Measurements from ENCODE around the gene MEMO1. TPM values are rescaled to one million over a fixed set of nuclear protein-coding genes. Genes with fewer than 3 reads are reported as not detected.

The MEMO1 gene
- total and polyA plus RNA-seq, 2 donors (not counting 3 experiments of a cell fraction or from before 2014, with no cell fraction given) = 38.6 to 56.2 TPM

GRCh38 chr2:32003791-32004190 is 7.0 kb downstream of the MEMO1 start:
- no peak for DNase-seq (ENCODE audit: low read depth, low spot score)
- Histone ChIP-seq H3K27ac (ENCODE audit: insufficient read depth, low read depth, low read length) (no peak overlapping the region), H3K9me3 (replicated peaks; ENCODE audit: control insufficient read depth, insufficient read depth, low read length) (no peaks in the 10 kb centered on the region), H3K36me3 (ENCODE audit: control insufficient read depth in 2 of 2, extremely low read depth in 1 of 2, insufficient read depth in 2 of 2, low read length in 2 of 2) (no peaks in the 10 kb centered on the region), H3K4me3 (replicated peaks in 1 of 3; ENCODE audit: insufficient read depth in 1 of 3, low read depth in 1 of 3, low read length in 3 of 3) (no peak overlapping the region), H3K9ac (replicated peaks; ENCODE audit: extremely low read depth, insufficient read depth, low read length) (no peak overlapping the region), H4K20me1 (replicated peaks; ENCODE audit: control insufficient read depth, extremely low read depth, insufficient read depth, low read length) (peaks cover 11% of the 10 kb centered on the region), H2AFZ (ENCODE audit: low read depth, low read length) (no peak overlapping the region), H3K9me1 (replicated peaks; ENCODE audit: control insufficient read depth, extremely low read depth, insufficient read depth, low read length) (no peaks in the 10 kb centered on the region), H3K27me3 (ENCODE audit: control insufficient read depth in 2 of 2, insufficient read depth in 2 of 2, low read length in 2 of 2) (no peaks in the 10 kb centered on the region), H3K4me2 (ENCODE audit: insufficient read depth, low read length) (no peak overlapping the region), H3K4me1 (ENCODE audit: control insufficient read depth, extremely low read depth, insufficient read depth, low read length) (peaks cover 13% of the 10 kb centered on the region), H3K79me2 (ENCODE audit: control insufficient read depth, insufficient read depth, low read length) (peaks cover 89% of the 10 kb centered on the region)
- CTCF ChIA-PET = interaction anchor here (1.5 kb wide), 1 partner anchor 9 kb away, joined by 3 read pairs; no protein-coding TSS in a partner anchor
- dilution Hi-C loops (cut with MboI; ENCODE audit: extremely low pct_ligation_motif_present, low sequenced_read_pairs) (no loop called here), intact Hi-C loops (cut with micrococcal nuclease) (no loop called here)
- BruUV-seq (replicated peaks) = no TSS peak
- POLR2A ChIA-PET = no interaction called here
- no peak for FAIRE-seq
- TF ChIP-seq GATA2 (IDR thresholded peaks at IDR 0.05; ENCODE audit: insufficient read depth, insufficient read length, low read depth, low read length) (no peak), EZH2 (IDR thresholded peaks at IDR 0.05; ENCODE audit: borderline replicate concordance, low read depth, low read length, severe bottlenecking) (no peak), POLR2A (IDR thresholded peaks at IDR 0.05; ENCODE audit: low read depth, low read length) (no peak), MYC (IDR thresholded peaks at IDR 0.05; ENCODE audit: low read depth, low read length) (no peak), MAX (IDR thresholded peaks at IDR 0.05; ENCODE audit: insufficient read depth, insufficient read length) (no peak), FOS (IDR thresholded peaks at IDR 0.05; ENCODE audit: borderline replicate concordance, insufficient read depth, low read length) (no peak), JUN (IDR thresholded peaks at IDR 0.05; ENCODE audit: borderline replicate concordance, insufficient read depth, insufficient read length, low read depth) (no peak), POLR2AphosphoS5 (IDR thresholded peaks at IDR 0.05; ENCODE audit: insufficient read depth, low read depth, low read length) (no peak), CTCF (IDR thresholded peaks at IDR 0.05; ENCODE audit: extremely low read depth in 1 of 2, insufficient read depth in 1 of 2, low read depth in 1 of 2, low read length in 2 of 2) (no peak)

All from endothelial cell of umbilical vein (primary cell).